IgD-negative memory B cell (primary cell): Measurements from ENCODE around the gene TNRC18. TPM values are rescaled to one million over a fixed set of nuclear protein-coding genes. Genes with fewer than 3 reads are reported as not detected.

Experiments used
- H3K27ac Mint-ChIP-seq, 3 donors: one replicate each; pipeline ENCODE4 v1.8.0; 2020 to 2022; ENCODE audit warnings: mild to moderate bottlenecking in 3 of 3, mixed read lengths in 3 of 3, moderate library complexity in 1 of 3
- H3K27me3 Mint-ChIP-seq: one replicate; pipeline ENCODE4 v1.8.0; 2021; ENCODE audit warnings: mixed read lengths
- H3K36me3 Mint-ChIP-seq: one replicate; pipeline ENCODE4 v1.8.0; 2020; ENCODE audit warnings: mild to moderate bottlenecking, mixed read lengths
- H3K4me1 Mint-ChIP-seq, 3 donors: one replicate each; pipeline ENCODE4 v1.8.0; 2020 to 2022; ENCODE audit warnings: mixed read lengths in 3 of 3, mild to moderate bottlenecking in 1 of 3
- H3K4me3 Mint-ChIP-seq, 4 donors: one replicate each; pipeline ENCODE4 v1.8.0; 2020 to 2022; ENCODE audit warnings: mild to moderate bottlenecking in 4 of 4, mixed read lengths in 4 of 4, moderate library complexity in 3 of 4
- H3K9me3 Mint-ChIP-seq, 3 donors: one replicate each; pipeline ENCODE4 v1.8.0; 2020 to 2021; ENCODE audit warnings: mixed read lengths in 3 of 3, mild to moderate bottlenecking in 1 of 3
- polyA plus RNA-seq: library from polyadenylated mRNA; unstranded; fragments of 300-500 nt; fragmentation: Illumina TruSeq; gene quantifications from one replicate; pipeline ENCODE4 v1.2.3, GENCODE V29; 2021

The TNRC18 gene
- polyA plus RNA-seq, 1 donor from 2014 or later = 1.3 TPM

DNA sequence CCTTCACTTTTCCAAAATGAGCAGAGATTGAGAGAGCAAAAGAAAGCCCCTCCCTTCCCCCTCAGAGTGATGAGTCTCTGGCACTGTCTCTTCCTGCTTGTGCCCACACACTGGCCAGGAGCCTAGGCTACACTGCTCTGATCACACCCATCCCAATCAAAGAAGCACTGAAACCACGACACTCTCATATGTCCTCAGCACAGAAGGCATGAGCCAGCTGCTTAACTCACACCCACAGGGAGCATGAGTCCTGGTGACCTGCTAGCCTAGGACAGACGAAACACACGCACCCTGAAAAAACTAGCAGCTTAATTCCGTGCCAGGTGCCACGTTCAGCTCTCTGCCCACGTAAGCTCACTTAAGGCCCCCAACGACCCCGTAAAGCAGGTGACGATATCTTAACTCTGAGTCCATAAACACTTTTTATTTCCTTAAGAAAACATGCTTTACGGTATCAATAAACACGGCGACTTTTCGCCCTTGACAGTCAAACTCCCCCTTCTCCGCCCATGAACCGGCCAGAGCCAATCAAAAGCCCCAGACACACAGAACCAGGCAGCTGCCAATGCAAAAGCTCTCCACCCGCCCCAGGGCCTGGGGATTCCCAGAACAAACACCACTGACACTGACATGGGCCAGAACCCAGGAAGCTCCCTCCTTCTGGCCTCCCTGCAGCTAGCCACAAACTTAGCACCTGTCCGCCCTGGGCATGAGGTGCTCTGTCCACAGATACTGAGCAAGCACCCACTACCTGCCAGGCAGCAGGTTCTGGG lies 69.0 kb downstream of the TNRC18 start:
- no peaks in the 10 kb centered on the region for H3K27me3 Mint-ChIP-seq
- peak overlapping the region in 1 of 4 donors; percentile 19 for H3K4me3 Mint-ChIP-seq
- no peaks in the 10 kb centered on the region for H3K9me3 Mint-ChIP-seq
- peaks cover 0 to 7% (median 3%) of the 10 kb centered on the region in 3 donors for H3K4me1 Mint-ChIP-seq
- peak overlapping the region in 1 of 3 donors; percentile 20 for H3K27ac Mint-ChIP-seq
- H3K36me3 Mint-ChIP-seq = peaks cover 4% of the 10 kb centered on the region

DNA sequence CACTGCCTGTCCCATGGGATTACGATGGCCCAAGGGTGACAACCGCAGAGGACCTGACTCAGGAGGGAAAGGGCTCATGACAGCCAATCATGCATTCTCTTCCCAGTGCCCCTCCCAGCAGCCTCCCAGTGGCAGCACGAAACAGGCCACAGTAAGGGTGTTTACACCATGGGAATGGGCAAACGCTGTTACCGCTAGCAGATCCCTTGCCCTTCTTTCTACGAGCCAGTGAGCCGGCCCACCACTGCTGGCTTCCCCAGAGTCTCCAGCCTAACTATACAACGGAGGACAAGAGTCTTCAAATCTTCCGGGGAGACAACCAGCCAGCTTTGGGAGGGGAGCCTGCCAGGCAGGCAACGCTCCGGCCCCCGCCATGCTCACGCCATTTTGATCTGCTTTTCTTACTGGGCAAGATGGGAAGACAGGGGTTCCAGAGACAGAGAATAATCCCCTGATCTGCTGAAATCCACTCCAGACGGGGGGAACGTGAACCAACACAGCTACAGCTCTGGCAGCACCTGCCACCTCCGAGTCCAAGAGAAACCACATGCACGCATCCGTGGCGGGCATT lies 71.1 kb downstream of the TNRC18 start:
- no peaks in the 10 kb centered on the region for H3K27me3 Mint-ChIP-seq
- no peaks in the 10 kb centered on the region for H3K9me3 Mint-ChIP-seq
- peaks cover 5% of the 10 kb centered on the region for H3K36me3 Mint-ChIP-seq
- H3K27ac Mint-ChIP-seq = no peak overlapping the region
- peaks cover 0 to 9% (median 3%) of the 10 kb centered on the region in 3 donors for H3K4me1 Mint-ChIP-seq
- no peak overlapping the region for H3K4me3 Mint-ChIP-seq

DNA sequence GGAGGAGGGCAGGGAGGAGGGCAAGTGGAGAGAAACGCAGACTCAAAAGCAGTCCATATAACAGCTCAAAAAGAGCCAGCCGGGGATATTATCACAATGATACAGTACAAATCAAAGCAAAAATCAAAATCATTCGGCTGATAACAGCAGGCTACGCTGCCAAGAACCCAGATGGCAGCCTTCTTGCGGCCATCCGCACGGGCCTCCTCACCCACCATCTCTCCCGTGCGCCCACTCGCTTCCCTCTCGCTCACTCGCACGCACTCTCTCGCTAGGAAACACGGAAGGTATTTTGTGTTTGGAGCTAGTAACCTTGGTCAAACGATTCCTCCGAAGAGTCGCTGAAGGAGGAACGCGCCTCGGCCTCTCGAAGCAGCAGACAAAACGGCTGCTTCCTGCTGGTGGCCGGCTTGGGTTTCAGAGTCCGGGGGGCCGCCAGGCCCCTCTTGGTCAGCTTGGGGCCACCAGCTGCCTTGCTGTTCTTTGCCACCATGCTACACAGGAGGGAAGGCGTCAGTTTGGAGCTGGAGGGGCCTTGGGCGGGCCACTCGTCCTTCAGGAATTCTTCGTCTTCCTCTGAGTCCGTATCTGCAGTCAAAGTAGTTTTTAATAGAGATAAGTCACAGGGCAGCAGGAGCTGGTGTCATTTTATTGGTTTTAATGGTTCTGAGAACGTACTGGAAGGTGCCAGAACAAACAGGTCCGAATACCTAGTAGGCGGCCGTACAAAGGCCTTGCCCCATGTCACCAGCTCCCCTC lies 71.9 kb downstream of the TNRC18 start:
- Mint-ChIP-seq H3K4me3 (no peak overlapping the region), H3K27ac (no peak overlapping the region), H3K4me1 (peaks cover 0 to 9% (median 3%) of the 10 kb centered on the region in 3 donors), H3K27me3 (no peaks in the 10 kb centered on the region), H3K36me3 (peaks cover 5% of the 10 kb centered on the region), H3K9me3 (no peaks in the 10 kb centered on the region)

DNA sequence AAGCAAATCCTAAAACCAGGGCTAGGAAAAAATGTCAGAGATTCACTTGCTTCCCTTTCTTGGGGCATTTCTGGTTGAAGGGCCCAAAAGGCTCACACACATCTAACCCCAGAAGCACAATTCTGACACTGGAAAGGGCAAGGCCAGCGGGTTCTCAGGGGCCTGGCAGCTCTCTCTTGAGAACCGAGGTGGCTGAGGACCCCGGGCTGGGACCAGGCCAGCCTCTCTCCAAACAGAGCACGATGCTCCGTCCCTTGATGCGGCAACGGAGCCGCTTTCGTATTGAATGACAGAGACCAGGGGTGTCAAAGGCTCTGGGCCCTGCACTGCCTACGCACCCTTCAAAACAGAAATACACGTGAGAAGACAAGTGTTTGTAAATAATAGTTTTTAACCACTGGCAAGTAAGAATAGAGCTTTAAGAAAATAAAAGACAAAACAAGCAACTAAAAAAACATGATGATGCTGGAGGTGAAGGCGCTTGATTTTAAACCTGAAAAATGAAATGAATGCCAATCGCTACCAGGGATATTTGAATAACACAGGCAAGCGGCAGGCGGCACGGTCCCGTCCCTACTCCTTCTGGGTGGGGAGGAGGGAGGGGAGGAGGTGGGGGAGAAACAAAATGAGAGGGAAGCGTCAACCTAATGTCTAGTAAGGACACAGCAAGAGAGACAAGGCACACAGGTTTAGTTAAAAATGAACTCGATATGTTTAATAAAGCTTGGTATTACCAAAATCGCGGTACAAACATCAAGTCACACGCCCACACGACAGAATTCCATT lies 72.8 kb downstream of the TNRC18 start:
- no peaks in the 10 kb centered on the region for H3K9me3 Mint-ChIP-seq
- no peak overlapping the region for H3K4me3 Mint-ChIP-seq
- H3K36me3 Mint-ChIP-seq = peaks cover 7% of the 10 kb centered on the region
- H3K27ac Mint-ChIP-seq = no peak overlapping the region
- no peaks in the 10 kb centered on the region for H3K27me3 Mint-ChIP-seq
- peaks cover 0 to 9% (median 3%) of the 10 kb centered on the region in 3 donors for H3K4me1 Mint-ChIP-seq

DNA sequence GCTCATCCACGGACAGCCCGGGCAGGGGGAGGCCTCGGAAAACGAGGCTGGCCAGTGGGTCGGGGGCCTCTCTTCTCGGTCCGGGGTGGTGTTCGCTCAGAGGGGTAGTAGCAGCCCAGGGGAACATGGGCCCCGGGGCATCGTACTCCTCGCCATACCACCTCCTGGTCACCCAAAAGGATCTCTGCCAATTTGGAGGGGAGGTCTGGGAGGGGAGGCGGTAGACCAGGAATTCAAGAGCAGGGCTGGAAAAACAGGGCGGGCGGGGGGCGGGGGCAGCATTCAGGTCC lies 73.5 kb downstream of the TNRC18 start:
- peaks cover 0 to under 1% (median 0%) of the 10 kb centered on the region in 3 donors for H3K9me3 Mint-ChIP-seq

DNA sequence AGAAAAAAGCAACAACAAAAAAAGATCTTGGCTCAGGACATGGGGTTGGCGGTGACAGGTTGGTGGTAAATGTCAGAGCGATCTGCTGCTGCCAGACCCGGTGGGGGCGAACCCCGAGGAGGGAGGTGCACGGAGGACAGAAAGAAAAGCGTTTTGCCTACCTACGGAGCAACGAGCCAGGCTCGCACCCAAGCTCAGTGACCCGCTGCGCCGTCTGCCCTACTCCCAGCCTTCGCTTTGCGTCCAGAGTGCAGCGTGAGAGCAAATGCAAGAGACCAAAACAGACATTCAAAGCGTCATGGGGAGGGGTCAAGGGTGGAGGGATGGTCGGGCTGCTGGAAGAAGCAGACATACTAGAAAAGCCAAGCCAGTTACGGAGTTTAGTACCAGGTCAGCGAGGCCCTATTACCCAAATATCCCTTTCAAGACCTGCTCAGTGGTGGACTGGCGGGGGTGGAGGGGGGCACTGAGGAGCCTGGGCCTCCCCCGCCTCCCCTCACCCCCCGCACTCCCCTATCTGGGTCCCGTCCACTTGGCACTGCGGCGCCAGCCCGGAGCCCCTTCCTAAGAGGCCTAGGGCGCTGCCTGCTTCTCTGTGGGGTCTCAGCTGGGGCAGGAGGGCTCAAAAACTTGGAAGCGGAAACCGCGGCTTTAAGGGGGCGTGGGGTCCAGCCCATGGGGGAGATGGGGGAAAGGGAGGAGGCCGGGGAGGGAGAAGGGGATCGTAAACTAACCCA lies 74.0 kb downstream of the TNRC18 start:
- Mint-ChIP-seq H3K4me1 (peaks cover 0 to 7% (median 3%) of the 10 kb centered on the region in 3 donors), H3K36me3 (peaks cover 9% of the 10 kb centered on the region), H3K27me3 (no peaks in the 10 kb centered on the region), H3K4me3 (no peak overlapping the region), H3K9me3 (peaks cover 0 to 3% (median 0%) of the 10 kb centered on the region in 3 donors), H3K27ac (no peak overlapping the region)

More for the DNA sequence above, 73.5 kb downstream of the TNRC18 start:
- H3K4me1 Mint-ChIP-seq = peaks cover 0 to 8% (median 3%) of the 10 kb centered on the region in 3 donors
- H3K36me3 Mint-ChIP-seq = peaks cover 7% of the 10 kb centered on the region
- H3K27ac Mint-ChIP-seq = no peak overlapping the region
- H3K27me3 Mint-ChIP-seq = no peaks in the 10 kb centered on the region
- no peak overlapping the region for H3K4me3 Mint-ChIP-seq

DNA sequence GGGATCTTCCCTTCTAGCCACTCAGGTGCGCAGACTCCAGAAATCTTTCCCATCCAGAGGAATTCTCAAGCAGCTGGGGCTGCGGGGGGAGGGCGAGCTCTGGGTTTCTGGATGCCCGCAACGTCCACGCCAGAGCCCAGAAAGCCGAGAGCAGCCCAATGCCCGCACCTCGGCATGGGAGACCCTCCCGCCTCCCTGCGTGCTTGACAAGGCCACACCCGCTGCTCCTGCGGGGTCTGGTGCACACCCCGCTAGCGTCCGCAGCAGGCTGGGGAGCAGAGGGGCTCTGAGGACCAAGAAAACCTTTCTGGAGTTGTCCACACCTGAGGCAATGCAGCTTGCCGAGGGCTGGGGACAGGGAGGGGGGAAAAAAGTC lies 74.6 kb downstream of the TNRC18 start:
- peaks cover 12% of the 10 kb centered on the region for H3K36me3 Mint-ChIP-seq
- peaks cover 0 to 4% (median 2%) of the 10 kb centered on the region in 3 donors for H3K9me3 Mint-ChIP-seq
- no peak overlapping the region for H3K4me3 Mint-ChIP-seq
- peaks cover 0 to 4% (median 0%) of the 10 kb centered on the region in 3 donors for H3K4me1 Mint-ChIP-seq
- no peaks in the 10 kb centered on the region for H3K27me3 Mint-ChIP-seq
- no peak overlapping the region for H3K27ac Mint-ChIP-seq

DNA sequence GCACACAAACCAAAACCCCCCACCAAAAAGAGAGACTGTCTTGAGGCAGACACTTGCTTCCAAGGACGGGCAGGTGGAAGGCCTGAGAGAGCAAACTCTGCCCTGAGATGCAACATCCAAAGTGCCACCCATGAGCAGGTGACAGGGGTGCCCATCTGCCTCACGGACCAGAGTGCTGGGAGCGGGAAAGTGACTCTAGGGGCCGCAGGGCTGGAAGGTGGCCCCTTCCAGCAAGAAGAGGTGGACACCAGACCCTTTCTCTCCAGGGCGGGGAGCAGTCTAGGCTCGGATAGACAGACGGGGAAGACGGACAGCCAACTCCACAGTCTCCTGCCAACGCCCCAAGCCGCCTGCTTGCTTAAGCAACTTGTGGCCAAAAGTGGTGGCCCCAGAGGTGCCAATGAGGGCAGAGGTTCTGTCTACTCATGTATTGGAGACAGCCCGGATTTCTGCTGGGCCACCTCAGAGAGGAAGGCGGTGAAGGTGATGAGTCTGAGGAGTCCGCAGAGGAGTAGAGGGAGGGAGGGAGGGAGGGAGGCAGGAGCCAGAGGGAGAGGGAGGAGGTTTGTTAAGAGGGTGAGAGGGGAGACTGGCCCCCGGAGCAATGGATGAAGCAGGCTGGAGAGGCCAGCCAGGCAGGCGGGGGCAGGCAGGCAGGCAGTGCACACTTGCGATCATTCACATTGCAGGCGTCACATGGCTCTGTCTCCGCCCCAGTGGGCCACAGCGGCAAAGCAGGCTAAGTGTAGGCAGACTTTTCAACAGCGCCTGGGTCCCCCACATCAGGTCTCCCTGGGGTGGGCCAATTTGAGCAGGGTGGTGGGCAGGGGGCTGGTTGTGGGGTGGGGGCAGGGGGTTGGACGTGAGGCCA lies 75.3 kb downstream of the TNRC18 start:
- Mint-ChIP-seq H3K27me3 (no peaks in the 10 kb centered on the region), H3K4me1 (peaks cover 0 to 6% (median 0%) of the 10 kb centered on the region in 3 donors), H3K27ac (no peak overlapping the region), H3K9me3 (peaks cover 2 to 8% (median 7%) of the 10 kb centered on the region in 3 donors), H3K36me3 (peaks cover 17% of the 10 kb centered on the region), H3K4me3 (no peak overlapping the region)

DNA sequence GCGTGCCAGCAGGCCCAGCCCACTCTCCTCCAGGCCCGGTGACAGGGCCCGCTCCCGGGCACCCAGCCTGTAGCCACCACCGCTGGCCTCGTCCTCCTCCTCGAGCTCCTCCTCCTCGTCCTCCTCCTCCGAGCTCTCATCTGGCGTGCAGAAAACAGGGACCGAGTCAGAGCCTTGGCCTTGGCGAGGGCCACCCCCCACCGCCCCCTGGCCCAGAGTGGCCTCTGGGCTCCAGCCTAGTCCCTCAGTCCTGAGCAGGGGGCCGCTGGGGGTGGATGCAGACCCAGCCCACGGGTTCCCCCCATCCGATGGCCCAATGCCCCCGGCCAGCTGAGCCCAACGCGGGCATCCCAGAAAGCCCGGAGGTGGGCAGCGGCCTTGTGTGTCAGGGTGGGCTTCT lies 78.0 kb downstream of the TNRC18 start:
- H3K36me3 Mint-ChIP-seq = peaks cover 29% of the 10 kb centered on the region
- H3K4me3 Mint-ChIP-seq = no peak overlapping the region
- H3K4me1 Mint-ChIP-seq = peaks cover 0 to 5% (median 0%) of the 10 kb centered on the region in 3 donors
- H3K9me3 Mint-ChIP-seq = peaks cover 2 to 13% (median 8%) of the 10 kb centered on the region in 3 donors
- no peak overlapping the region for H3K27ac Mint-ChIP-seq
- H3K27me3 Mint-ChIP-seq = no peaks in the 10 kb centered on the region

DNA sequence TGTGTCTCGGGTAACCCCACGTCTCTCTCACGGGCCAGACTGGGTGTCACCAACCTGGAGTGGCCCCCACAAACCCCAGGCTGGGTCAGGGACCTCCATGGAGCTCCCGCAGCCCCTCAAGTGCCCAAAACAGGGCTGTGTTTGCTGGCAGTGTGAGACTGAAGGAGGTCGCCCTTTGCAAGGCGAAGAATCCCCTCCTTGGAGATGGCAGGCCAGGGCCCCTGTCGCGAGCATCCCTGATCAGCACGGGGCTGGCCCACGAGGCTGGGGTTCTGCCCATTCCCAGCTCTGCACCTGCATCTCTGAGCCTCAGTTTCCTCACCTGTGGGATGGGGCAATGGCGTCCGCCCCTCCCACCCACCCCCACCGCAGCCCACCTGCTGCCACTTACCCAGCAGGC lies 78.5 kb downstream of the TNRC18 start:
- Mint-ChIP-seq H3K9me3 (peaks cover 2 to 13% (median 8%) of the 10 kb centered on the region in 3 donors), H3K27ac (no peak overlapping the region), H3K27me3 (no peaks in the 10 kb centered on the region), H3K4me3 (no peak overlapping the region), H3K4me1 (peaks cover 0 to 5% (median 0%) of the 10 kb centered on the region in 3 donors), H3K36me3 (peaks cover 31% of the 10 kb centered on the region)

DNA sequence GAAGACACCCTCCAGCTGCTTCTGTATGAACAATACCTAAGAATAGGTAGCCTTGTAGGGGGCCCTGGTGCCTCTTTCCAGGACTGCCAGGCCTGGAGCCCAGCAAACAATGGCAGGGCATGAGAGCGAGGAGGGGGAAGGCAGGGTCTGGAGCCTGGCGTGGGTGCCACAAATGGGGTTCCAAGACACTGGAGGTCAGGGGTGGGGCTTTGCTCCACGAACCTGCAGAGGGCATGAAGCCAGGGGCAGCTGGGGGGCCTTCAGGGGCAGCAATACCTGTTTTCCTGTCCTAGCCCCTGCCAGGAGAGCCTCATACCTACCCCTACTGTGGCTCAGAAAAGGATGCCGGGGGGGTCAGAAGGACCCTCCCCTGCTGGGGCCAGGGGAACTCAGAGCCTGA lies 79.3 kb downstream of the TNRC18 start:
- Mint-ChIP-seq H3K9me3 (peaks cover 2 to 13% (median 8%) of the 10 kb centered on the region in 3 donors), H3K27me3 (no peaks in the 10 kb centered on the region), H3K4me3 (no peak overlapping the region), H3K36me3 (peaks cover 35% of the 10 kb centered on the region), H3K4me1 (peaks cover 0 to 7% (median 0%) of the 10 kb centered on the region in 3 donors), H3K27ac (peak overlapping the region in 1 of 3 donors; percentile 43)

DNA sequence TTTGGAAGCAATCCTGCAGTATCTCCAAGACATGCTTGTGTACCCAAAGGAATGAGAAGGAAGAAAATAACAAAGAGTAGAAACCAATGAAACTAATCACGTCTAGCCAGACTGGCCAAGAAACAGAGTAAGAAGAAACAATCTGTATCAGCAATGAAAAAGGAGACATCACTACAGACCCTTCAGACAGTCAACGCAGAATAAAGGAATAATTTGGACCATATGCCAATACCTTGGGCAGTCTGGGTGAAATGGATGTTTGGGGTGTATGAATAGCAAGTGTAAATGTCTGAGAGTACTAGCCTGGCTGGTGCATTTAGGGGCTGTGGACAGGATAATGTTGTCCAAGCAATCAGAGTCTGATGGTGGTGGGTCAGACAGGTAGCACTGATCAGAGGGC lies 79.8 kb downstream of the TNRC18 start:
- peaks cover 0 to 7% (median 0%) of the 10 kb centered on the region in 3 donors for H3K4me1 Mint-ChIP-seq
- peaks cover 2 to 13% (median 8%) of the 10 kb centered on the region in 3 donors for H3K9me3 Mint-ChIP-seq
- H3K36me3 Mint-ChIP-seq = peaks cover 34% of the 10 kb centered on the region
- H3K4me3 Mint-ChIP-seq = no peak overlapping the region
- no peaks in the 10 kb centered on the region for H3K27me3 Mint-ChIP-seq
- peak overlapping the region in 1 of 3 donors; percentile 83 for H3K27ac Mint-ChIP-seq

DNA sequence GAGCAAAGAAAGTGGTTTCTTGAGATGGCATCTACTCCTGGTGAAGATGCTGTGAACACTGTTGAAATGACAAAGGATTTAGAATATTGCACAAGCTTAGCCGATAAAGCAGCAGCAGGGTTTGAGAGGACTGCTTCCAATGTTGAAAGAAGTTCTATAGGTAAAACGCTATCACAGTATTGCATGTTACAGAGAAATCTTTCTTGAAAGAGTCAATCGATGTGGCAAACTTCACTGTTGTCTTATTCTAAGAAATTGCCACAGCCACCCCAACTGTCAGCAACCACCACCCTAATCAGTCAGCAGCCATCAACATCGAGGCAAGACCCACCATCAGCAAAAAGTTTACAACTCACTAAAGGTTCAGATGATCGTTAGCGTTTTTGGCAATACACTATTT lies 81.0 kb downstream of the TNRC18 start:
- peaks cover 0 to 7% (median 0%) of the 10 kb centered on the region in 3 donors for H3K4me1 Mint-ChIP-seq
- peaks cover 2 to 13% (median 8%) of the 10 kb centered on the region in 3 donors for H3K9me3 Mint-ChIP-seq
- no peaks in the 10 kb centered on the region for H3K27me3 Mint-ChIP-seq
- peaks cover 31% of the 10 kb centered on the region for H3K36me3 Mint-ChIP-seq
- H3K27ac Mint-ChIP-seq = no peak overlapping the region
- H3K4me3 Mint-ChIP-seq = peak overlapping the region in 1 of 4 donors; percentile 72
